GM19463 (cell line): ENCODE measurements around the gene PRPSAP2.

ENCODE experiments used
- ATAC-seq: cut with Tn5 transposase; IDR thresholded peaks from one replicate; pipeline ENCODE4 v1.9.1; 2021; ENCODE audit warnings: mild to moderate bottlenecking, moderate library complexity; ENCODE audit not compliant: unreplicated experiment

Gene PRPSAP2

GRCh38 chr17:18977646-18978045, 119.7 kb downstream of the PRPSAP2 start:
- no peak for ATAC-seq

GRCh38 chr17:18978050-18978449, 120.1 kb downstream of the PRPSAP2 start:
- no peak for ATAC-seq

GRCh38 chr17:18978655-18979054, 120.7 kb downstream of the PRPSAP2 start:
- no peak for ATAC-seq
